Upper lobe of left lung (tissue), 6 donors: ENCODE measurements around the gene SNHG17. TPM values are rescaled to one million over a fixed set of nuclear protein-coding genes. Genes with fewer than 3 reads are reported as not detected.

Source experiments
- ATAC-seq, 2 donors: fragments of 200-7000 bp; cut with Tn5 transposase; one replicate each; pipeline ENCODE4 v1.9.1; 2022; ENCODE audit warnings: mild to moderate bottlenecking in 2 of 2, moderate library complexity in 2 of 2; ENCODE audit not compliant: low FRiP score in 2 of 2
- DNase-seq, 2 donors: peaks; one replicate each; pipeline ENCODE4 v3.0.0-alpha.2; 2019 to 2020
- H3K27ac ChIP-seq, 4 donors: fragments of 200-600 bp; sonication (generic); one replicate each; pipeline ENCODE4 v1.5.1; 2016 to 2019
- H3K27me3 ChIP-seq, 4 donors: fragments of 200-600 bp; sonication (generic); one replicate each; pipeline ENCODE4 v1.5.1; 2017 to 2019
- H3K36me3 ChIP-seq, 4 donors: fragments of 200-600 bp; sonication (generic); one replicate each; pipeline ENCODE4 v1.5.1; 2016 to 2019
- H3K4me1 ChIP-seq, 4 donors: fragments of 200-600 bp; sonication (generic); one replicate each; pipeline ENCODE4 v1.5.1; 2018 to 2019
- H3K4me3 ChIP-seq, 4 donors: fragments of 200-600 bp; sonication (generic); one replicate each; pipeline ENCODE4 v1.5.1; 2017 to 2019; ENCODE audit warnings: mild to moderate bottlenecking in 2 of 4, moderate library complexity in 1 of 4
- H3K9me3 ChIP-seq, 4 donors: fragments of 200-600 bp; sonication (generic); one replicate each; pipeline ENCODE4 v1.5.1; 2018 to 2019
- CTCF ChIP-seq, 6 experiments: fragments of 450-650 bp in 4 of 6; fragments of 200-600 bp in 2 of 6; sonication (generic) in 2 of 6; IDR thresholded peaks; one replicate each; pipeline ENCODE4 v1.5.1; 2016 to 2019; ENCODE audit warnings: antibody characterized with exemption in 6 of 6
- EP300 ChIP-seq, 4 donors: sonication (generic); formaldehyde crosslinking; IDR thresholded peaks; one replicate each; pipeline ENCODE4 v1.5.1; 2017; ENCODE audit warnings: antibody characterized with exemption in 4 of 4, control low read depth in 2 of 4
- POLR2A ChIP-seq, 4 donors: fragments of 450-650 bp; IDR thresholded peaks; one replicate each; pipeline ENCODE4 v1.5.1; 2016 to 2017; ENCODE audit warnings: antibody characterized with exemption in 4 of 4, mild to moderate bottlenecking in 2 of 4
- POLR2AphosphoS5 ChIP-seq, 2 donors: sonication (generic); formaldehyde crosslinking; IDR thresholded peaks; one replicate each; pipeline ENCODE4 v1.5.1; 2017; ENCODE audit warnings: antibody characterized with exemption in 2 of 2
- WGBS, 2 donors: methylation state at CpG; one replicate each; pipeline ENCODE4 v1.1.5; 2017 to 2018; 5-methylcytosine and 5-hydroxymethylcytosine counted together
- total RNA-seq, 6 donors: library from RNA; depleted of rRNA in 4 of 6; stranded (reverse); fragments of >200 nt in 4 of 6; gene quantifications; one replicate each; pipeline versions ENCODE4 v1.1.0 to v1.2.1, GENCODE V29; 2016 to 2021
- donor health status: DM: no; HTN: no; CAD: no; lungs with moderate emphysema.
- donor health status: DM: no; HTN: yes; CAD: no; lungs with severe emphysema.

Gene SNHG17
- total RNA-seq, 6 donors from 2014 or later = 14.7 to 40.0 (median 20.3) TPM

DNA sequence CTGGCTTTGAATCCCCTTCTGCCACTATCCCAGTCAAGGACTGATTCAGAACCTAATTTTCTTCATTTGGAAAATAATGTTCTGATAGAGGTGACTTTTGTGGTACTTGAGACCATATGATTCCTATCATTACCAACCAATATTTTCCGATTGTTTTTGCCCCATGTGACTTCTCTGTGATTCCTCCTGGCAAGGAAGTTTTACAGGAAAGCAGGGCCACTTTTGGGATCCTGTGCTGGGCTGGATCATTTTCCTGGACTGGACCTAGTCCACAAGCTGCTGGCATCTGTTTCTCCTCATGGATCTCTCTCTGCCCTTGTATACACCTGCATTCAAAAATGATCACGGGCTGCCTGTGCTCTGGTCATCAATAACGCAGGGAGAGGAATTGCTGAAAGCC, 13.9 kb upstream of the SNHG17 start:
- no peaks in the 10 kb centered on the region for H3K27me3 ChIP-seq
- H3K27ac ChIP-seq = peak overlapping the region in 1 of 4 donors; percentile 50
- ATAC-seq = no peak
- H3K36me3 ChIP-seq = peaks cover 0 to 23% (median 10%) of the 10 kb centered on the region in 4 donors
- H3K4me1 ChIP-seq = peaks cover 16 to 29% (median 23%) of the 10 kb centered on the region in 4 donors
- TF ChIP-seq POLR2AphosphoS5 (IDR thresholded peaks at IDR 0.05) = no peak
- TF ChIP-seq POLR2A (IDR thresholded peaks at IDR 0.05) = no peak
- no peak for TF ChIP-seq CTCF (IDR thresholded peaks at IDR 0.05)
- TF ChIP-seq EP300 (IDR thresholded peaks at IDR 0.05) = no peak
- DNase-seq = no peak
- WGBS, 2 donors = 81 to 86% methylated on average over 3 of the region's 3 CpGs
- no peaks in the 10 kb centered on the region for H3K9me3 ChIP-seq
- no peak overlapping the region for H3K4me3 ChIP-seq

DNA sequence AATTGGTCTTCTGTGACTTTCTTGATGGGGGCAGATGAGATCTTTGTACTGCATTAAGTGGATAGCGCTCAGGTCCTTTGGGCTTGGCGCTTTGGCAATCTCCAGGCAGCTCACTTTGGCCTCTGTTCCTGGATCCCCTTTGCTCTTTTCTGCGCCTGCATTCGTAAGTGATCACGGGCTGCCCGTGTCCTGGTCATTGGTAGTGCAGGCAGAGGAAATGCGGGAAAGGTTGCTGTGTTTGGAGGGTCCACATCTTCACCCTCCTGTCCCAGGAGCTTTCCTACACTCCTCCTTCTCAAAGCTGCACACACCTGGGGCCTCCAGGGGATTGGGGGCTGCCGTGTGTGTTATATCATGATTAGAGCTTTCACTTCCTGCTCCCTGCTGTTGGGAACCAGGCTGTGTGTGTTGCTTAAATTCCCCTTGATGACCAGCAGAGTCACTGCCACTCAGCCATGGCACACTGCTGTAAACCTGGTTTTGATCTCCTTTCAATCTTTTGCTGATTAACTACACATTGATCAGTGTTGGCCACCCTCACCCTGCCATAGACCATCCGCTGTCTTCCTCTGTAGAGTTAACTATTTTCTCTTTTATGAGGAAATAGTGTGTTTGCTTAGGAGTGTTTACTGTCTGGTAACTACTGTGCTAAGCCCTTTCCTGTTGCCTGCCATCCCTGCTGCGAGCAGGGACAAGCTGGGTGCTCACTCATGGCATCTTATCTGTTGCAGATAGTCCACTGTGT, 13.0 kb upstream of the SNHG17 start:
- H3K4me1 ChIP-seq = peaks cover 13 to 29% (median 23%) of the 10 kb centered on the region in 4 donors
- DNase-seq (no peak), ATAC-seq (no peak)
- no peaks in the 10 kb centered on the region for H3K27me3 ChIP-seq
- H3K4me3 ChIP-seq = no peak overlapping the region
- H3K27ac ChIP-seq = peak overlapping the region in 1 of 4 donors; percentile 50
- peaks cover 0 to 23% (median 10%) of the 10 kb centered on the region in 4 donors for H3K36me3 ChIP-seq
- 83 to 86% methylated on average over 10 of the region's 10 CpGs for WGBS, 2 donors
- no peaks in the 10 kb centered on the region for H3K9me3 ChIP-seq
- TF ChIP-seq POLR2A (IDR thresholded peaks at IDR 0.05) = no peak
- TF ChIP-seq EP300 (IDR thresholded peaks at IDR 0.05) = no peak
- TF ChIP-seq POLR2AphosphoS5 (IDR thresholded peaks at IDR 0.05) = no peak
- TF ChIP-seq CTCF (IDR thresholded peaks at IDR 0.05) = no peak

DNA sequence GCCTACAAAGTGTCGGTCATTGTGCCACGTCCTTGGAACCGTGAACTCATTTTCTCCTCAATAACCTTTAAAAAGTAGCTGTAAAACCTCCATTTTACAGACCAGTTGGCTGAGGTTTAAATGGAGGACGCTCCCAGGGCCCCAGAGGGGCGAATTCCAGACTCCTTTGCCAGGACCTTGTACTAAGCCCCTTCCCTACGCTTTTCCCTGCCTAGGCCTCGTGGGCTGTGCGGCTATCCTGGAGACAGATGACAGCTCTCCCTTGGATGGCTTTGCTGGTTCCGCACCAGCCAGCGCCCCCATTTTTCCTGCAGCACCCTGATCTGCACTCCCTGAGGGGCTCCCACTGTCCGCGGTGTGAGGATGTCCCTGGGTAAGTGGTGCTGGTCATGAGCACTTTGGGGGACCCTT, 12.1 kb upstream of the SNHG17 start:
- WGBS, 2 donors = 50 to 62% methylated on average over 12 of the region's 12 CpGs
- TF ChIP-seq POLR2AphosphoS5 (IDR thresholded peaks at IDR 0.05) = no peak
- TF ChIP-seq CTCF (IDR thresholded peaks at IDR 0.05) = no peak
- TF ChIP-seq EP300 (IDR thresholded peaks at IDR 0.05) = no peak
- no peak for TF ChIP-seq POLR2A (IDR thresholded peaks at IDR 0.05)
- H3K9me3 ChIP-seq = no peaks in the 10 kb centered on the region
- ATAC-seq (no peak), DNase-seq (no peak)
- H3K36me3 ChIP-seq = peaks cover 0 to 23% (median 10%) of the 10 kb centered on the region in 4 donors
- no peaks in the 10 kb centered on the region for H3K27me3 ChIP-seq
- peaks cover 13 to 29% (median 18%) of the 10 kb centered on the region in 4 donors for H3K4me1 ChIP-seq
- peak overlapping the region; percentile 76 to 99 (median 85) for H3K4me3 ChIP-seq
- peak overlapping the region; percentile 85 to 92 (median 88) for H3K27ac ChIP-seq

DNA sequence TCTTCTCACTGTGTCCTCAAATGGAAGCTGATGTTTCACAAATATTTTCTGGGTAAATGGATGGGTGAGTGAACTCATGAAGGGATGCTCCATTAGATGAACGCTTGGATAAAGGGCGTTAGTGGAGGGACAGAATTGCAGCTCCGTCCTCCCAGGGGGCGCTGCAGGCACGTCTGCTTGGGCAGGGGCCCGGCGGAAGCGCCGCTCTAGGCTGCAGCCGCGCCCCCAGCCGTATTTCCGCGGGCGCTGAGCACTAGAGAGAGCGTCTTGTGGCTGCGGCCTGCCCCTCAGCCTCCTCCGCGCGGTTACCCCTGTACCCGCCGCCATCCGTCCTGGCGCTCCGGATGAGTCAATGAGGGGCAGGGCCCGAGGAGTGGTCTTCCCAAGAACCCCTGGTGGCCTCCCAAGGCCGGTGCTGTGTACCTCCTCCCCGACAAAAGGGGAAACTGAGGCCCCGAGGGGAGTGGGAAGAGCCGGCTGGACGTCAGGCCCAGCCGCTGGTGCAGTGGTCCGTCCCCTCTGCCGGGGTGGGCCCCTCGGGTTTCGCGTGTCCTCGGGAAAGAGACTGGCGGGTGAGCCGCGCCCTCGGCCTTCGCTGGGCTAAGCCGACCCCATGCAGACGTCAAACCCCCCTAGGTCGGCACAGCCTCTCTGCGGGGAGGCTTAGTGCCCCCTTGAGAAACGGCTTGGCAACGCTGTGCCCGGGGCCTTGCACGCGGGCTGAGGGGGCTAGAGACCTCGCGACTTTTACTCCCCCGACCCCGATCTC, 11.5 kb upstream of the SNHG17 start:
- peak; percentile 92 to 96 for DNase-seq
- peaks cover 0 to 23% (median 10%) of the 10 kb centered on the region in 4 donors for H3K36me3 ChIP-seq
- TF ChIP-seq POLR2A (IDR thresholded peaks at IDR 0.05) (peak in 3 of 4 donors; percentile 68 to 91 (median 71)), EP300 (IDR thresholded peaks at IDR 0.05) (peak in 1 of 4 donors; percentile 50), CTCF (IDR thresholded peaks at IDR 0.05) (peak; percentile 93 to 98 (median 96)), POLR2AphosphoS5 (IDR thresholded peaks at IDR 0.05) (peak; percentile 91 to 92)
- peak overlapping the region; percentile 85 to 92 (median 88) for H3K27ac ChIP-seq
- H3K4me3 ChIP-seq = peak overlapping the region; percentile 76 to 99 (median 85)
- H3K27me3 ChIP-seq = no peaks in the 10 kb centered on the region
- no peaks in the 10 kb centered on the region for H3K9me3 ChIP-seq
- peak; percentile 95 to 99 for ATAC-seq
- 3 to 8% methylated on average over 4 to 55 of the region's 56 CpGs for WGBS, 2 donors
- peaks cover 12 to 29% (median 13%) of the 10 kb centered on the region in 4 donors for H3K4me1 ChIP-seq
